Astrocyte (in vitro differentiated cells and primary cell): Measurements from ENCODE around the gene CMYA5. TPM values are rescaled to one million over a fixed set of nuclear protein-coding genes. Genes with fewer than 3 reads are reported as not detected.

Source experiments
- DNase-seq: peaks from one replicate; pipeline ENCODE4 v3.0.0-alpha.2; 2010; ENCODE audit warnings: low read depth
- FAIRE-seq: peaks from 2 replicates; lab custom pipeline; 2011; peaks lifted over from hg19 to GRCh38; lab: Jason Lieb, UNC
- H2AFZ ChIP-seq: 2 replicates; pipeline ENCODE4 v1.6.0; 2012; ENCODE audit warnings: low read depth, low read length, inconsistent platforms
- H3K27ac ChIP-seq: 2 replicates; pipeline ENCODE4 v1.5.1; 2011; ENCODE audit warnings: low read depth, low read length, inconsistent platforms
- H3K27me3 ChIP-seq: 2 replicates; pipeline ENCODE4 v1.6.0; 2011; ENCODE audit warnings: low read length, inconsistent platforms; ENCODE audit not compliant: insufficient read depth
- H3K36me3 ChIP-seq: 2 replicates; pipeline ENCODE4 v1.5.1; 2011; ENCODE audit warnings: low read length, inconsistent platforms; ENCODE audit not compliant: insufficient read depth
- H3K4me1 ChIP-seq: 2 replicates; pipeline ENCODE4 v1.5.1; 2011; ENCODE audit warnings: low read length, inconsistent platforms; ENCODE audit not compliant: insufficient read depth
- H3K4me2 ChIP-seq: 2 replicates; pipeline ENCODE4 v1.6.0; 2012; ENCODE audit warnings: low read length, inconsistent platforms
- H3K4me3 ChIP-seq: 2 replicates; pipeline ENCODE4 v1.5.1; 2011; ENCODE audit warnings: low read depth, mild to moderate bottlenecking, low read length, inconsistent platforms; ENCODE audit not compliant: insufficient read depth
- H3K79me2 ChIP-seq: 2 replicates; pipeline ENCODE4 v1.6.0; 2012; ENCODE audit warnings: mild to moderate bottlenecking, low read length, inconsistent platforms; ENCODE audit not compliant: insufficient read depth
- H3K9ac ChIP-seq: 2 replicates; pipeline ENCODE4 v1.6.0; 2012; ENCODE audit warnings: mild to moderate bottlenecking, low read length, inconsistent platforms
- H3K9me3 ChIP-seq: 2 replicates; pipeline ENCODE4 v1.5.1; 2012; ENCODE audit warnings: low read depth, mild to moderate bottlenecking, low read length, inconsistent platforms; ENCODE audit not compliant: insufficient read depth
- H4K20me1 ChIP-seq: 2 replicates; pipeline ENCODE4 v1.6.0; 2012; ENCODE audit warnings: low read length, inconsistent platforms; ENCODE audit not compliant: insufficient read depth
- H3K27ac Mint-ChIP-seq: one replicate; pipeline ENCODE4 v1.8.0; 2021; ENCODE audit warnings: mild to moderate bottlenecking, mixed read lengths; ENCODE audit not compliant: unreplicated experiment
- H3K27me3 Mint-ChIP-seq: one replicate; pipeline ENCODE4 v1.8.0; 2021; ENCODE audit warnings: low read depth, mixed read lengths; ENCODE audit not compliant: unreplicated experiment
- H3K36me3 Mint-ChIP-seq: one replicate; pipeline ENCODE4 v1.8.0; 2021; ENCODE audit warnings: low read depth, mixed read lengths; ENCODE audit not compliant: unreplicated experiment
- H3K4me1 Mint-ChIP-seq: one replicate; pipeline ENCODE4 v1.8.0; 2021; ENCODE audit warnings: low read depth, mixed read lengths; ENCODE audit not compliant: unreplicated experiment
- H3K4me3 Mint-ChIP-seq: one replicate; pipeline ENCODE4 v1.8.0; 2021; ENCODE audit warnings: mild to moderate bottlenecking, moderate library complexity, mixed read lengths; ENCODE audit not compliant: unreplicated experiment
- H3K9me3 Mint-ChIP-seq: one replicate; pipeline ENCODE4 v1.8.0; 2021; ENCODE audit warnings: mild to moderate bottlenecking, mixed read lengths; ENCODE audit not compliant: unreplicated experiment
- CTCF ChIP-seq: IDR thresholded peaks from 2 replicates; pipeline ENCODE4 v1.5.1; 2011; ENCODE audit warnings: low read depth, mild to moderate bottlenecking, inconsistent platforms, low read length, moderate library complexity; ENCODE audit not compliant: insufficient read depth
- EZH2 ChIP-seq: IDR thresholded peaks from 2 replicates; pipeline ENCODE4 v1.6.1; 2012; ENCODE audit warnings: mild to moderate bottlenecking, low read length, inconsistent platforms; ENCODE audit not compliant: insufficient read depth
- total RNA-seq: library from RNA; stranded (reverse); gene quantifications from 2 replicates; pipeline ENCODE4 v1.2.1, GENCODE V29; 2021

CMYA5 gene
- total RNA-seq, 1 donor from 2014 or later = 1.2 TPM

- Histone ChIP-seq H3K4me2 (no peak overlapping the region), H3K4me1 (no peaks in the 10 kb centered on the region), H3K27me3 (no peaks in the 10 kb centered on the region), H3K27ac (no peak overlapping the region), H3K36me3 (no peaks in the 10 kb centered on the region), H2AFZ (no peak overlapping the region), H4K20me1 (no peaks in the 10 kb centered on the region), H3K4me3 (no peak overlapping the region), H3K9me3 (no peaks in the 10 kb centered on the region), H3K79me2 (no peaks in the 10 kb centered on the region), H3K9ac (no peak overlapping the region)
- TF ChIP-seq CTCF (no peak), EZH2 (no peak)
- no peak overlapping the region for H3K27ac Mint-ChIP-seq
- FAIRE-seq = no peak
- H3K4me1 Mint-ChIP-seq = no peaks in the 10 kb centered on the region
- DNase-seq = peak; percentile 4
- H3K36me3 Mint-ChIP-seq = peaks cover 1% of the 10 kb centered on the region
- peaks cover 13% of the 10 kb centered on the region for H3K27me3 Mint-ChIP-seq
- peaks cover 5% of the 10 kb centered on the region for H3K9me3 Mint-ChIP-seq
- no peak overlapping the region for H3K4me3 Mint-ChIP-seq
These were observed 137.6 kb downstream of the CMYA5 start for GRCh38 chr5:79827159-79827629.

GRCh38 chr5:79829260-79829659 is 139.6 kb downstream of the CMYA5 start:
- TF ChIP-seq EZH2 (no peak), CTCF (peak; percentile 5)
- H3K9me3 ChIP-seq = no peaks in the 10 kb centered on the region
- H3K27me3 ChIP-seq = no peaks in the 10 kb centered on the region
- no peaks in the 10 kb centered on the region for H3K4me1 ChIP-seq
- H4K20me1 ChIP-seq = no peaks in the 10 kb centered on the region
- H3K4me3 ChIP-seq = no peak overlapping the region
- no peak overlapping the region for H3K9ac ChIP-seq
- Mint-ChIP-seq H3K27ac (no peak overlapping the region), H3K4me1 (no peaks in the 10 kb centered on the region), H3K27me3 (peaks cover 15% of the 10 kb centered on the region), H3K4me3 (peak overlapping the region; percentile 35), H3K9me3 (peaks cover 7% of the 10 kb centered on the region), H3K36me3 (peaks cover 1% of the 10 kb centered on the region)
- no peak overlapping the region for H3K4me2 ChIP-seq
- H3K79me2 ChIP-seq = no peaks in the 10 kb centered on the region
- FAIRE-seq (no peak), DNase-seq (no peak)
- no peaks in the 10 kb centered on the region for H3K36me3 ChIP-seq
- no peak overlapping the region for H2AFZ ChIP-seq
- H3K27ac ChIP-seq = no peak overlapping the region

GRCh38 chr5:79831381-79832309 is 142.0 kb downstream of the CMYA5 start:
- peaks cover 1% of the 10 kb centered on the region for H3K36me3 Mint-ChIP-seq
- H3K4me1 Mint-ChIP-seq = no peaks in the 10 kb centered on the region
- no peak for DNase-seq
- TF ChIP-seq CTCF (no peak), EZH2 (no peak)
- peaks cover 5% of the 10 kb centered on the region for H3K9me3 Mint-ChIP-seq
- H3K79me2 ChIP-seq = no peaks in the 10 kb centered on the region
- no peak overlapping the region for H3K9ac ChIP-seq
- no peak overlapping the region for H3K27ac Mint-ChIP-seq
- no peak overlapping the region for H3K4me2 ChIP-seq
- no peaks in the 10 kb centered on the region for H3K4me1 ChIP-seq
- H3K9me3 ChIP-seq = no peaks in the 10 kb centered on the region
- no peak overlapping the region for H2AFZ ChIP-seq
- H3K36me3 ChIP-seq = no peaks in the 10 kb centered on the region
- no peak overlapping the region for H3K4me3 ChIP-seq
- FAIRE-seq = no peak
- no peak overlapping the region for H3K27ac ChIP-seq
- no peaks in the 10 kb centered on the region for H3K27me3 ChIP-seq
- H4K20me1 ChIP-seq = no peaks in the 10 kb centered on the region
- H3K27me3 Mint-ChIP-seq = peaks cover 8% of the 10 kb centered on the region
- H3K4me3 Mint-ChIP-seq = no peak overlapping the region
